NCI-H2227 (cell line): ENCODE results near the gene ZBTB40.

ENCODE experiments used
- DNase-seq: peaks from one replicate; lab custom pipeline; 2025; ENCODE audit not compliant: unreplicated experiment; lab: John Stamatoyannopoulos, UW

ZBTB40 gene

GRCh38 chr1:22462928-22463327 is 11.3 kb downstream of the ZBTB40 start:
- DNase-seq: no peak

GRCh38 chr1:22465015-22465565 is 13.4 kb downstream of the ZBTB40 start:
- no peak for DNase-seq

- DNase-seq: no peak
Observed at GRCh38 chr1:22465671-22466070, 14.0 kb downstream of the ZBTB40 start.

GRCh38 chr1:22470227-22470626 is 18.6 kb downstream of the ZBTB40 start:
- DNase-seq: no peak

- DNase-seq: peak; percentile 23
Observed at GRCh38 chr1:22471078-22471477, 19.4 kb downstream of the ZBTB40 start.

- no peak for DNase-seq
Observed at GRCh38 chr1:22471610-22472009, 20.0 kb downstream of the ZBTB40 start.

GRCh38 chr1:22472596-22472995 is 20.9 kb downstream of the ZBTB40 start:
- no peak for DNase-seq

GRCh38 chr1:22473952-22474351 is 22.3 kb downstream of the ZBTB40 start:
- DNase-seq: no peak

GRCh38 chr1:22476566-22476965 is 24.9 kb downstream of the ZBTB40 start:
- DNase-seq: peak; percentile 31

- DNase-seq: no peak
Observed at GRCh38 chr1:22483121-22483520, 31.5 kb downstream of the ZBTB40 start.

GRCh38 chr1:22484706-22485345 is 33.2 kb downstream of the ZBTB40 start:
- DNase-seq: no peak

GRCh38 chr1:22485431-22485830 is 33.8 kb downstream of the ZBTB40 start:
- no peak for DNase-seq

GRCh38 chr1:22487781-22488180 is 36.1 kb downstream of the ZBTB40 start:
- DNase-seq: no peak

GRCh38 chr1:22488319-22488718 is 36.7 kb downstream of the ZBTB40 start:
- no peak for DNase-seq

GRCh38 chr1:22489278-22489677 is 37.6 kb downstream of the ZBTB40 start:
- no peak for DNase-seq

GRCh38 chr1:22489823-22490222 is 38.2 kb downstream of the ZBTB40 start:
- DNase-seq: no peak

- DNase-seq: no peak
Observed at GRCh38 chr1:22490309-22490708, 38.7 kb downstream of the ZBTB40 start.

GRCh38 chr1:22491995-22492715 is 40.5 kb downstream of the ZBTB40 start:
- no peak for DNase-seq

- DNase-seq: no peak
Observed at GRCh38 chr1:22494144-22494543, 42.5 kb downstream of the ZBTB40 start.

GRCh38 chr1:22494943-22495579 is 43.4 kb downstream of the ZBTB40 start:
- no peak for DNase-seq

- DNase-seq: no peak
Observed at GRCh38 chr1:22496536-22497160, 45.0 kb downstream of the ZBTB40 start.

GRCh38 chr1:22498463-22498862 is 46.8 kb downstream of the ZBTB40 start:
- DNase-seq: no peak
